Measurements from ENCODE around the gene MT1G.

Gene MT1G

DNA sequence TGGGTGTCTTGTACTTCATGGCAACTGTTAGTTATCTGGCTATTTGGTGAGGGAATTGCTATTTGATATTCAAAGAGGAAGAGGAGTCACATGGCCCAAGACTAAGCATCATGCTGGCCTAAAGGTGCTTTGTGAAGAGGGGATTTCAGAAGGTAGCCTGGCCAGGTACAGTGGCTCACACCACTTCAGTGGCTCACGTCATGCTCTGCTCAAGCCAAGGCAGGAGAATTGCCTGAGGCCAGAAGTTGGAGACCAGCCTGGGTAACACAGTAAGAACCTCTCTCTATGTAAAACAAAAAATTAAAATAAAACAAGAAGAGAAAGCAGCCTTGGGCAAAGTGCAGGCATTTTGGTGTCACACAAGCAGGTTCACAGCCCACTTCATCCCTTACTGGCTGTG lies 22.6 kb downstream of the MT1G start:
- Histone ChIP-seq H3K4me1 (ENCODE audit: control insufficient read depth, insufficient read depth, low read length) (peaks cover 13% of the 10 kb centered on the region), H3K9ac (ENCODE audit: low read length in 2 of 2) (no peak overlapping the region), H3K4me3 (ENCODE audit: low read length in 2 of 2) (no peak overlapping the region), H3K27me3 (ENCODE audit: control insufficient read depth in 1 of 2, insufficient read depth in 2 of 2, low read length in 2 of 2) (peaks cover 37 to 67% of the 10 kb centered on the region in 2 donors), H3K27ac (ENCODE audit: low read length) (no peak overlapping the region), H3K36me3 (ENCODE audit: control insufficient read depth in 2 of 2, insufficient read depth in 2 of 2, low read length in 2 of 2) (no peaks in the 10 kb centered on the region), H3K9me3 (ENCODE audit: control insufficient read depth in 2 of 2, low read length in 2 of 2) (no peaks in the 10 kb centered on the region)

DNA sequence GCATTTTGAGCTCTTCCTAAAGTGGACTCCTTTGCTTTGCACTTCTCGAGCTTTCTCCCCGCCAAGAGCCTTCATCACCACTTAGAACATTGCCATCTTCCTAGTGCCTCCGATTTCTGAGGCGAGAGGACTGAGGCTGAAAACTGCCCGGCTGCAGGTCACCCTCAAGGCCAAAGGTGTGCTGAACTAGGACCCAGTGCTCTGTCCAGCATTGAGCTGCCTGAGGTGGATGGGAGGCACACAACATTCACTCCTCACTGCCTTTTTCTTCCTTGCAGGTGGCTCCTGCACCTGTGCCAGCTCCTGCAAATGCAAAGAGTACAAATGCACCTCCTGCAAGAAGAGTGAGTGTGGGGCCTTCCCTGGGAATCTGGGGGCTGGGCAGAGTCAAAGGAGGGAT lies 24.0 kb downstream of the MT1G start:
- H3K9me3 ChIP-seq (ENCODE audit: control insufficient read depth in 2 of 2, low read length in 2 of 2) = no peaks in the 10 kb centered on the region
- no peak overlapping the region for H3K9ac ChIP-seq (ENCODE audit: low read length in 2 of 2)
- no peaks in the 10 kb centered on the region for H3K36me3 ChIP-seq (ENCODE audit: control insufficient read depth in 2 of 2, insufficient read depth in 2 of 2, low read length in 2 of 2)
- H3K4me3 ChIP-seq (ENCODE audit: low read length in 2 of 2) = peak overlapping the region in 1 of 2 donors; percentile 62
- peaks cover 13% of the 10 kb centered on the region for H3K4me1 ChIP-seq (ENCODE audit: control insufficient read depth, insufficient read depth, low read length)
- no peak overlapping the region for H3K27ac ChIP-seq (ENCODE audit: low read length)
- peaks cover 40 to 71% of the 10 kb centered on the region in 2 donors for H3K27me3 ChIP-seq (ENCODE audit: control insufficient read depth in 1 of 2, insufficient read depth in 2 of 2, low read length in 2 of 2)

GRCh38 chr16:56643080-56643778 lies 24.6 kb downstream of the MT1G start:
- H3K4me3 ChIP-seq (ENCODE audit: low read length in 2 of 2) = peak overlapping the region; percentile 25 to 62
- H3K36me3 ChIP-seq (ENCODE audit: control insufficient read depth in 2 of 2, insufficient read depth in 2 of 2, low read length in 2 of 2) = no peaks in the 10 kb centered on the region
- peak overlapping the region; percentile 37 for H3K27ac ChIP-seq (ENCODE audit: low read length)
- no peak overlapping the region for H3K9ac ChIP-seq (ENCODE audit: low read length in 2 of 2)
- H3K9me3 ChIP-seq (ENCODE audit: control insufficient read depth in 2 of 2, low read length in 2 of 2) = no peaks in the 10 kb centered on the region
- H3K27me3 ChIP-seq (ENCODE audit: control insufficient read depth in 1 of 2, insufficient read depth in 2 of 2, low read length in 2 of 2) = peaks cover 36 to 71% of the 10 kb centered on the region in 2 donors
- H3K4me1 ChIP-seq (ENCODE audit: control insufficient read depth, insufficient read depth, low read length) = peaks cover 18% of the 10 kb centered on the region

DNA sequence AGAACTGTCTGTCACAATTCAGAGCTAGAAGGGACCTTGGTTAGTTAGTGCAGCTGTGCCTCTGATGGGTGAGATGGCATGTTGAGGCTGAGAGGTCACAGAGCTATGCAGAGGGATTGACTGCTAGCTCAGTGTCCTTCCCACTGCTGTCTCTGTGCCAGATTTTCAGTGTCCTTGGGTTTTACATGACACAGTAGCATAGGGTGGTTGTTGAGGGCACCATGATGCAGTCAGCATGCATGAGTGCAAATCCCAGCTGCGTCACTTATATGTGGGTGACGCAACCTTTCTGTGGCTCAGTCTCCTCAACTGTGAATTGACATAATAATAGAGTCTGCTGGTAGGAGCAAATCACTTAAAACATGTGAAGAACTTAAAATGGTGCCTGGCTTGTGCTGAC lies 26.7 kb downstream of the MT1G start:
- H3K27ac ChIP-seq (ENCODE audit: low read length) = no peak overlapping the region
- no peak overlapping the region for H3K4me3 ChIP-seq (ENCODE audit: low read length in 2 of 2)
- no peak overlapping the region for H3K9ac ChIP-seq (ENCODE audit: low read length in 2 of 2)
- H3K36me3 ChIP-seq (ENCODE audit: control insufficient read depth in 2 of 2, insufficient read depth in 2 of 2, low read length in 2 of 2) = no peaks in the 10 kb centered on the region
- peaks cover 38 to 71% of the 10 kb centered on the region in 2 donors for H3K27me3 ChIP-seq (ENCODE audit: control insufficient read depth in 1 of 2, insufficient read depth in 2 of 2, low read length in 2 of 2)
- H3K4me1 ChIP-seq (ENCODE audit: control insufficient read depth, insufficient read depth, low read length) = peaks cover 22% of the 10 kb centered on the region
- no peaks in the 10 kb centered on the region for H3K9me3 ChIP-seq (ENCODE audit: control insufficient read depth in 2 of 2, low read length in 2 of 2)

DNA sequence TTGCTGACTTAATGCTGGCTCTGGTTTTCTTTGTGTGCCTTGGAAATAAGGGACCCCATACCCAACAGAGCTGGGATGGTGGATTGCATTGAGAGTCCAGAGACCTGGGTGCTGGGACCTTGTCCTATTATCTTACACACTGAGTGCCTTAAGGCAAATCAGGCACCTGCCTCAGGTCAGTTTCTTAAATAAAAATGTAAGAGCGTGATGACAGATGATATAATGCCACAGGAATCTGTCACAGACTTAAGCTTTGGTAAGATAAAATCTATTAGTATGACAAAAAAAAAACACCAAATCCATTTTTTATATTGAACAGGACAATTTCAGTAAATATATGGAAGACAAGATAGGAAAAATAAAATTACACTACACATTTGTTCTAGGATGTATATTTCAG lies 27.8 kb downstream of the MT1G start:
- Histone ChIP-seq H3K27me3 (ENCODE audit: control insufficient read depth in 1 of 2, insufficient read depth in 2 of 2, low read length in 2 of 2) (peaks cover 43 to 80% of the 10 kb centered on the region in 2 donors), H3K4me1 (ENCODE audit: control insufficient read depth, insufficient read depth, low read length) (peaks cover 24% of the 10 kb centered on the region), H3K27ac (ENCODE audit: low read length) (no peak overlapping the region), H3K9me3 (ENCODE audit: control insufficient read depth in 2 of 2, low read length in 2 of 2) (no peaks in the 10 kb centered on the region), H3K36me3 (ENCODE audit: control insufficient read depth in 2 of 2, insufficient read depth in 2 of 2, low read length in 2 of 2) (no peaks in the 10 kb centered on the region), H3K9ac (ENCODE audit: low read length in 2 of 2) (no peak overlapping the region), H3K4me3 (ENCODE audit: low read length in 2 of 2) (no peak overlapping the region)

- H3K9ac ChIP-seq (ENCODE audit: low read length in 2 of 2) = peak overlapping the region in 1 of 2 donors; percentile 30
- peak overlapping the region in 1 of 2 donors; percentile 57 for H3K4me3 ChIP-seq (ENCODE audit: low read length in 2 of 2)
- H3K27ac ChIP-seq (ENCODE audit: low read length) = no peak overlapping the region
- no peaks in the 10 kb centered on the region for H3K36me3 ChIP-seq (ENCODE audit: control insufficient read depth in 2 of 2, insufficient read depth in 2 of 2, low read length in 2 of 2)
- H3K4me1 ChIP-seq (ENCODE audit: control insufficient read depth, insufficient read depth, low read length) = peaks cover 26% of the 10 kb centered on the region
- H3K27me3 ChIP-seq (ENCODE audit: control insufficient read depth in 1 of 2, insufficient read depth in 2 of 2, low read length in 2 of 2) = peaks cover 39 to 76% of the 10 kb centered on the region in 2 donors
- no peaks in the 10 kb centered on the region for H3K9me3 ChIP-seq (ENCODE audit: control insufficient read depth in 2 of 2, low read length in 2 of 2)
Observed at GRCh38 chr16:56639045-56639444, 28.8 kb downstream of the MT1G start.

DNA sequence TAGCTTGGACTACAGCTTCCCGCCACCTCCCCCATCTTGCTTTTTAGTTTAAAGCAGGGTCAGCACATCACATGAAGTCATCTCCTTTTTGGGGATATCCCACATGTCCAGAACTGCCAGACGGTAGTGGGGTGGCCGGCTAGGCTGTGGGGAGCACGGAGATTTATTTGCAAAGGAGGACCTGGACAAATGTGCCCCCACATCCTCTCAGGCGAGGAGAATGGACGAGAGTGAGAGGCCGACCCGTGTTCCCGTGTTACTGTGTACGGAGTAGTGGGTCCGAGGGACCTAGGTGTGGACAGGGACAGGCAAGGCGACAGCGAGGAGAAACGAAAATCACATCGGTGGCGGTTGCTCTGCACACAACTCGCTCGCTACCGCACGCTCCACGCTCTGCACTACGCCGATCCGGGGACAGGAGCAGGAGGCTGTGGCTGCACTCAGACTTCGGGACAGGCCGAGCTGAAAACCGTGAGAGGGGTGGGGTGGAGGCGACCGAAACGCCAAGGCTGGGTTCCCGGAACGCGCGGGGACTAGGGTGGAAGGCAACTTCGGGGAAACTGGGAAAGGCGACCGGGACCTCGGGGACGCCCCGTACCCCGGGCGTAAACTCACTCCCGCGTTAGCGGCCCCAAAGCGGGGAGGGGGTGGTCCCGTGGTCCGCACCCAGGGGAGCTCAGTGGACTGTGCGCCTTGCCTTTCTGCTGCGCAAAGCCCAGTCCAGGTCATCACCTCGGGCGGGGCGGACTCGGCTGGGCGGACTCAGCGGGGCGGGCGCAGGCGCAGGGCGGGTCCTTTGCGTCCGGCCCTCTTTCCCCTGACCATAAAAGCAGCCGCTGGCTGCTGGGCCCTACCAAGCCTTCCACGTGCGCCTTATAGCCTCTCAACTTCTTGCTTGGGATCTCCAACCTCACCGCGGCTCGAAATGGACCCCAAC lies 29.8 kb downstream of the MT1G start, which contains the start of gene MT1A:
Gene MT1A, plus strand, starts transcription at position 853 of the 937 bp plus-strand sequence. Its CDS starts 73 bp downstream, at position 926.
- peak within 1 kb of the TSS; percentile 49 for H3K27ac ChIP-seq (ENCODE audit: low read length)
- H3K27me3 ChIP-seq (ENCODE audit: control insufficient read depth in 1 of 2, insufficient read depth in 2 of 2, low read length in 2 of 2) = peaks cover 39 to 70% of the 10 kb centered on the region in 2 donors

GRCh38 chr16:56636616-56637413 lies 31.1 kb downstream of the MT1G start:
- H3K9me3 ChIP-seq (ENCODE audit: control insufficient read depth in 2 of 2, low read length in 2 of 2) = no peaks in the 10 kb centered on the region
- no peak overlapping the region for H3K9ac ChIP-seq (ENCODE audit: low read length in 2 of 2)
- H3K27me3 ChIP-seq (ENCODE audit: control insufficient read depth in 1 of 2, insufficient read depth in 2 of 2, low read length in 2 of 2) = peaks cover 39 to 60% of the 10 kb centered on the region in 2 donors
- H3K36me3 ChIP-seq (ENCODE audit: control insufficient read depth in 2 of 2, insufficient read depth in 2 of 2, low read length in 2 of 2) = no peaks in the 10 kb centered on the region
- H3K27ac ChIP-seq (ENCODE audit: low read length) = no peak overlapping the region
- H3K4me3 ChIP-seq (ENCODE audit: low read length in 2 of 2) = no peak overlapping the region
- H3K4me1 ChIP-seq (ENCODE audit: control insufficient read depth, insufficient read depth, low read length) = peaks cover 21% of the 10 kb centered on the region

More for the DNA sequence above, 29.8 kb downstream of the MT1G start, which contains the start of gene MT1A:
- Histone ChIP-seq H3K4me3 (ENCODE audit: low read length in 2 of 2) (peak within 1 kb of the TSS; percentile 57 to 75), H3K9ac (ENCODE audit: low read length in 2 of 2) (peak within 1 kb of the TSS; percentile 30 to 75), H3K9me3 (ENCODE audit: control insufficient read depth in 2 of 2, low read length in 2 of 2) (no peaks in the 10 kb centered on the region), H3K4me1 (ENCODE audit: control insufficient read depth, insufficient read depth, low read length) (peaks cover 17% of the 10 kb centered on the region), H3K36me3 (ENCODE audit: control insufficient read depth in 2 of 2, insufficient read depth in 2 of 2, low read length in 2 of 2) (no peaks in the 10 kb centered on the region)

- Histone ChIP-seq H3K27ac (ENCODE audit: low read length) (no peak overlapping the region), H3K27me3 (ENCODE audit: control insufficient read depth in 1 of 2, insufficient read depth in 2 of 2, low read length in 2 of 2) (peaks cover 30 to 54% of the 10 kb centered on the region in 2 donors), H3K4me3 (ENCODE audit: low read length in 2 of 2) (peak overlapping the region; percentile 40 to 52)
Observed at GRCh38 chr16:56635441-56635967, 32.4 kb downstream of the MT1G start.

More at GRCh38 chr16:56635441-56635967, 32.4 kb downstream of the MT1G start:
- Histone ChIP-seq H3K4me1 (ENCODE audit: control insufficient read depth, insufficient read depth, low read length) (peaks cover 24% of the 10 kb centered on the region), H3K9me3 (ENCODE audit: control insufficient read depth in 2 of 2, low read length in 2 of 2) (no peaks in the 10 kb centered on the region), H3K9ac (ENCODE audit: low read length in 2 of 2) (no peak overlapping the region), H3K36me3 (ENCODE audit: control insufficient read depth in 2 of 2, insufficient read depth in 2 of 2, low read length in 2 of 2) (no peaks in the 10 kb centered on the region)

Data from stomach smooth muscle (tissue), 2 donors.